Measurements from ENCODE around the gene LDLRAD1.
"Not testable (repeated sequence)": the region's sequence is repeated elsewhere in the genome, so short reads cannot be mapped to it uniquely, and the experiment has no call there.

The LDLRAD1 gene

GRCh38 chr1:53992085-53992874 lies 25.7 kb downstream of the LDLRAD1 start:
- no peak for DNase-seq (ENCODE audit: low read depth)

- DNase-seq (ENCODE audit: low read depth): no peak
Observed at GRCh38 chr1:53987880-53988279, 30.1 kb downstream of the LDLRAD1 start.

GRCh38 chr1:53986458-53986857 lies 31.5 kb downstream of the LDLRAD1 start:
- no peak for DNase-seq (ENCODE audit: low read depth)

GRCh38 chr1:53984726-53985125 lies 33.3 kb downstream of the LDLRAD1 start:
- no peak for DNase-seq (ENCODE audit: low read depth)

GRCh38 chr1:53982763-53983104 lies 35.3 kb downstream of the LDLRAD1 start:
- no peak for DNase-seq (ENCODE audit: low read depth)

GRCh38 chr1:53982034-53982762 lies 35.8 kb downstream of the LDLRAD1 start:
- no peak for DNase-seq (ENCODE audit: low read depth)

GRCh38 chr1:53981220-53981619 lies 36.8 kb downstream of the LDLRAD1 start:
- DNase-seq (ENCODE audit: low read depth): no peak

GRCh38 chr1:53979712-53980450 lies 38.1 kb downstream of the LDLRAD1 start:
- DNase-seq (ENCODE audit: low read depth): no peak

GRCh38 chr1:53975861-53976260 lies 42.1 kb downstream of the LDLRAD1 start:
- no peak for DNase-seq (ENCODE audit: low read depth)

GRCh38 chr1:53971718-53972117 lies 46.3 kb downstream of the LDLRAD1 start:
- no peak for DNase-seq (ENCODE audit: low read depth)

GRCh38 chr1:53969323-53969722 lies 48.7 kb downstream of the LDLRAD1 start:
- not testable (repeated sequence) for DNase-seq (ENCODE audit: low read depth)

- DNase-seq (ENCODE audit: low read depth): no peak
Observed at GRCh38 chr1:53968125-53968513, 49.9 kb downstream of the LDLRAD1 start.

- DNase-seq (ENCODE audit: low read depth): no peak
Observed at GRCh38 chr1:53967409-53968124, 50.4 kb downstream of the LDLRAD1 start.

- DNase-seq (ENCODE audit: low read depth): no peak
Observed at GRCh38 chr1:53966794-53967193, 51.2 kb downstream of the LDLRAD1 start.

GRCh38 chr1:53964109-53964508 lies 53.9 kb downstream of the LDLRAD1 start:
- no peak for DNase-seq (ENCODE audit: low read depth)

GRCh38 chr1:53963460-53963859 lies 54.5 kb downstream of the LDLRAD1 start:
- DNase-seq (ENCODE audit: low read depth): no peak

GRCh38 chr1:53962395-53962794 lies 55.6 kb downstream of the LDLRAD1 start:
- no peak for DNase-seq (ENCODE audit: low read depth)

- no peak for DNase-seq (ENCODE audit: low read depth)
Observed at GRCh38 chr1:53959664-53960250, 58.2 kb downstream of the LDLRAD1 start.
